GOT3 (cell line): ENCODE measurements around the gene CFAP97D1.
A peak's percentile ranks its signal among the peaks of the same experiment; 100 is the strongest.
"Not testable (repeated sequence)": the region's sequence is repeated elsewhere in the genome, so short reads cannot be mapped to it uniquely, and the experiment has no call there.

Source experiments
- DNase-seq: peaks from one replicate; lab custom pipeline; 2025; ENCODE audit warnings: mixed read lengths; lab: John Stamatoyannopoulos, UW

The CFAP97D1 gene

DNA sequence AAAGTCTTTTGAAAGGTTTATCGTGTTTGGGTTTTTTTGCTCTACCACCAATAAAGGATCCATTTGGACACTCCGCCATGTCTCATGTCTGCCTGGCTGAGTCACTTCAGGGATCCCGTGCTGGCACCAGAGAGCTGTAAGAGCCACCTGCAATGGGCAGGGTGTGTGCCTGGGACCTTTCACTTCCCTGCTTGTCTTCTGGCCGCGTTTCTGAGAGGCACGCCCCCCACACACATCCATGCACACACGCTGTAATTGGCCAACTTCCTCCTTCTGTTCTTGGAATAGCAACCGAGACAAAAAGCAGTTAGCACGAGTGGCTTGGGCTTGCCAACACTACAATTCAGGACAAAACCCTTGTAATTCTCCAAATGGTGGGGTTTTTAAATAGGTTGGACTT, 11.9 kb upstream of the CFAP97D1 start:
- DNase-seq = no peak

DNA sequence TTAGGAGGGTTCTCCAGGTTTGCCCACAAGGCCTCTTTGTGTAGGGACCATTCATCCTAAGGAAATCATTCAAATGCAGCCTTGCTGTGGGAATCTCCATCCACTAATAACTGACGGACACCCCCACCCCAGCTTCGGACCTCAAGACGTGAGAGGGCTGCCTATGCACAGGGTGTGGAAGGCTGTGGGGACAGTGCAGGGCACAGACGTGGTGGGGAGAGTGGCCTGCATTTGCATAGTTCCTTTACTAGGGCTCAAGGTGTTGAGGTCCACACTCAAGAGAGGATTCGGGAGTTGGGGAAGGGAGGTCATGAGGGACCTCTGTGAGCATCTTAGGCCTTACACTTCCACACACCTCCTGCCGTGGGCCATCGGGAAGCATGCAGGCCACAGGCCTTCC, 11.3 kb upstream of the CFAP97D1 start:
- DNase-seq = no peak

GRCh38 chr17:43769426-43769825, 10.8 kb upstream of the CFAP97D1 start:
- no peak for DNase-seq

DNA sequence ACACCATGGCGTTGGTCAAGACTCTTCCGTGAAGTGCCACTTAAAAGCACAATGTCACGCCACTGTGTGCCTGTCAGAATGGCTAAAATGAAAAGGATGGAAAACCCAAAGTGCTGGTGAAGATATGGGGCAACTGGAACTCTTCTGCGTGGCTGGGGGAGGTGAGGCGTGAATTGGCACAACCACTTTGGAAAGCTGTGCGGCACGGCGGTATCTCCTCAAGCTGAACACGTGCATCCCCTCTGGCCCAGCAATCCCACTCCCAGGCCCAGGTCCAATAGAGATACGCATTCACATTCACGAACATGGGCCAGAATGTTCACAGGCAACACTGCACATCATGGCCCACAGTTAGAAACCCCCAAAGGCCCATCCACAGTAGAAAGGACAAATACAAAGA, 10.4 kb upstream of the CFAP97D1 start:
- DNase-seq = no peak

DNA sequence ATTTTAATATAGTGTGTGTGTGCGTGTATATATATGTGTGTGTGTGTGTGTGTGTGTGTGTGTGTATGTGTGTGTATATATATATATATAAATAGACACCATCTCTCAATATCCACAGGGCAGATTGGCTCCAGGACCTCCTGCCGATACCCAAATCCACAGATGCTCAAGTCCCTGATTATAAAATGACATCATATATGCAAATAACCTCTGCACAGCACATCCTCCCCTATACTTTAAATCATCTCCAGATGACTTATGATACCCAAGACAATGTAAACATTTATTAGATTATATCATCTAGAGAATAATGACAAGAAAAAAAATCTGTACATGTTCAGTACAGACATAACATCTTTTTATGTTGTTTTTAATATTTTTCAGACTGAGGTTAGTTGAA, 9.3 kb upstream of the CFAP97D1 start:
- DNase-seq = no peak

- DNase-seq = no peak
Measured at GRCh38 chr17:43771463-43771862, 8.8 kb upstream of the CFAP97D1 start.

- DNase-seq = no peak
Measured at GRCh38 chr17:43772877-43773648, 7.2 kb upstream of the CFAP97D1 start.

DNA sequence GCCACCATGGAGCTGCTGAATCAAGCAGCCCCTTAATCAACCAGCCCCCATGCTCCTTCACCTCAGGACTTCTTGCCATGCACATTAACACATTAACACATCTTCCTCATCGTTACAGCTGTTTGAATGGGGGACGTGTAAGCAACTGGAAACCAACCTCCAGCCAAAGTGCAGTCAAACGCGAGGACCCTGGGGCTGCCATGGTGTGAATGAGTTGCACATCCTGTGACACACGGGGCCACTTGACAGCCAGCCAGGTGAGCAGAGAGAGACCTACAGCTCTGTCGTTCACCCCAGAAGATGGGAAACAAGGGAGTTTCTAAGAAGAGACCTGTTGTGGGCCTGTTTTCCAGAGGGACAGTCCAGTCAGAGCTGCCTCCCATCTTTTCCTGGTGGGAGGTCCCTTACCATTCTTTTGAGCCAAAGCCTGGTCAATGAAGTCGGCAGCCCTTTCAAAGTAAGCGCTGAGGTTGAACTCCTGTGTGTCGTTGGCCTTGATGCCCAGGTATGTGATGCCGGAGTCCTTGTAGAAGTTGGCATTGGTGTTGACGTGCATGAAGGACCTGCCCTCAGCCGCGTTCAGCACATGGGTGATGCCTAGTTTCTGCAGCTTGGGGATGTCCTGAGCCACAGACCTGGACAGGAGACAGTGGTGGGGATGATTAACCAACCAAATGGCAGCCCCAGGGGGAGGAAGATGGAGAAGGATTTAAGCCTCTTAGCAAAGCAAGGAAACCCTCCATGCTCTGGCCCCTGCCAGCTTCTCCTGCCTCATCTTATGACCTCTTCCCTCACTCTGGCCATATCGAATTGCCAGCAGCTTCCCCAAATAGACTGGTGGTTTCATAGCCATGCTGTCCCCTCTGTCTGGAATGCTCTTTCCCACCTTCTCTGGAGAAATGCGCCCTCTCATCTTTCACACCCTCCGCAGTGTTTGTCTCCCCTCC, 5.7 kb upstream of the CFAP97D1 start:
- no peak for DNase-seq

DNA sequence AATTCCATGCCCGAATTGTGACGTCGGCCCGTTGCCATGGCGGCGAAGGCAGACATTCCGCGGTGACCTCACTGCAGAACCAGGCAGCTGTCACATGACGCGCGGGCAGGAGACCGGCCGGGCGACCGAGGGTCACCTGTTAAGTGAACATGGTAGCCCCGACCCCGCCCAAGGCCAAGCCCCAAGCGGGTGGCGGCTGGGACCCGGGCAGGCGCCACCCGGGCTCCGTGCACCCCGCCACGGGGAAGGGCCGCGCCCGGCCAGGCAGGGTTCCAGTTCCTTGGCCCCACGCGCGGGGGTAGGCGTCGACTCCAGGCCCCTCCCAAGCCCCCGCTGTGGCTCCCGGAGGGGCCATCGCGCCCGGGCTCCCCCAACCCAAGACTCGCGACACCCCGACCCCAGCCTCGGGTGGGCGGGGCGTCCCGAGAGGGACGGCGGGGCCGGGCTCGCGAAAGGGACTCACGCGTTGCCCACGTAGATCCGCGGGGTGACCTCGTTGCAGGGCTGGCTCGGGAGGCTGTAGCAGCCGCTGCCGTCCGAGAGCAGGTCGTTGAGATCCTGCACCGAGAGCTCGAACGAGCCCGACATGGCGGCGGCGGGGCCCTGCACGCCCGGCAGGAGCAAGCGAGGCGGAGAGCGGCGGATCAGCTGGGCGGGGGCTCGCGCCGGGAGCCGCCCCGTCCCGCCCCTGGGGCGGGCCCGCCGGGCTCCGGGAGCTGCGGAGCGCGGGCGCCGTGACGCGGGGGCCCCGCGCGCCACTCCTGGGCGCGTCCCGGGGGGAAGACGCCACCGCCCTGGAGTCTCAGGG, 1.7 kb upstream of the CFAP97D1 start, which contains the start of gene DUSP3:
DUSP3 (minus strand) TSS at position 641 of the 808 bp plus-strand sequence; CDS start at position 588, 53 bp downstream.
- DNase-seq = peak; percentile 65

DNA sequence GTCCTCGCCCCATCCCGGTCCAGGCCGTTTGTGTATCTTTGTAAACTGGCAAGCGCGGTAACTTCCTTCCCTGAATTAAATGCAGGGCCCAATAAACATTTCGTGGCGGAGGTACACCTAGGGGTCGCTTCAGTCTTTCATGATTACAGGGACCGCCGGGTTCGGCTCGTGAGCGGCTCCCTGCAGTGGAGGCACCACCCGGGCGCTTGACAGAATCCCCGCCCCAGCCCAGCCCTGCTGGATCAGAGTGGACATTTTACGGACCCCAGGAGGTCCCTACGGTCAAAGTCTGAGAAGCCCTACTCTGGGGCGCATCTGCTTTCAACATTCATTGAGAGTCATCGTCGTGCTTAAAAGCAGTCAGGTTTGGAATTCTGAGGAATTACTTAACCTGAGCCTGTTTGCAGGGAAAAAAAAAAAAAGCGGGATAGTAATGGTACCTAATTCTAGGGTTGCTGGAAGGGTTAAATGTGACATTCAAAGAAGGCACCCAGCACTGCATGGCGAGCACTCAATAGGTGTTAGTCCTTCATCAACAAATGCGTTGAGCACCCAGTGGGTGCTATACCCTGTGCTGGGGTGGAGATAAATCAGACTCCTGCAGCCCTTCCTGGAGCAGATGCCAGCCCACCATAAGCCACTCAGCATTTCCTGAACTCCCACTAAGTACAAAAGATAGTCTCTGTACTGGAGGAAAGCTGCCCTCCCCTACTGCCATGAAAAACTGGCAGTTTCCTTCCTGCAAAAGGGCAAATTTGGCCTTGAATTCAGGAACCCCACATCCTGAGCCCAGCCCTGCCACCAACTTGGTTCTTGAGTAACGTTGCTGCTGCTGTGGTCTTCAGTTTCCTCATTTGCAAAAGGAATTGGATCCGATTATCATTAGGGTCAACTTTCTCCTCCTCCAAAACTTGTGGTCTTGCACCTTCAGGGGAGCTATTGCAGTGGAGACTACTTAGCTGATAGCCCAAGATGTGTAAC, 800 bp upstream of the CFAP97D1 start:
- DNase-seq = no peak

DNA sequence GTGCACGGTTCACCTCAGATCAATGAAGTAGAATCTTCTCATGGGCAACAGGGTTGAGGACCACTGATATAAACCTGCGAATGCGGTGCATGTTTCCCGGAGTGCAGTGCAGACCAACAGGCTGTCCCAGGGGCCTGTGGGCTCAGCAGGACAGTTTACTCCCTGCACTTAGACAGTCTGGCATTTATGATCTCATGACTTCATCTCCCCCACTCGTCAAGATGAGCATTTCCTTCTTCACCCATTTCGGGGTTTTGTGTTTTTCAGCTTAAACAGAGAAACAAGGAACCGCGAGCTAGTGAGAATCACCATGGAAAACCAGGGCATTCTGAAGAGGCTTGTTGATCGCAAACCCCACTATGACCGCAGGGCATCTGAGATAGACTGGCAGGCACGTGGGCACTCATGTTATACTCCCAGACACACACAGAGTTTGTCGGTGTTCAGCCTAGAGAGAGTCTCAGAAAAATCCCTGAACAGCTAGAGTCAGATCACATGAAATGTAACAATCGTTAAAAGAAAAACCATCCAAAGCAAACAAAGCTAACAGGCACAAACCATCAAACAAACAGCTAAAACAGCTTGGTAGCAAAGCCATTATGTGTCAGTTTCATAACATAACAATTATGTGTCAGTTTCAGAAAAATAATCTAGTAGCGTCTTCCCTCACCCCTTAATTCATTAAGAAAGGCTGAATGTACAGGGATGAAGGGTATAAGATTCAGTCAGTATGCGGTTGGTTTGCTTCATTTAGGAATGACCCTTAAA, 2.9 kb downstream of the CFAP97D1 start:
- DNase-seq = no peak

GRCh38 chr17:43784068-43784467, 3.8 kb downstream of the CFAP97D1 start:
- no peak for DNase-seq

DNA sequence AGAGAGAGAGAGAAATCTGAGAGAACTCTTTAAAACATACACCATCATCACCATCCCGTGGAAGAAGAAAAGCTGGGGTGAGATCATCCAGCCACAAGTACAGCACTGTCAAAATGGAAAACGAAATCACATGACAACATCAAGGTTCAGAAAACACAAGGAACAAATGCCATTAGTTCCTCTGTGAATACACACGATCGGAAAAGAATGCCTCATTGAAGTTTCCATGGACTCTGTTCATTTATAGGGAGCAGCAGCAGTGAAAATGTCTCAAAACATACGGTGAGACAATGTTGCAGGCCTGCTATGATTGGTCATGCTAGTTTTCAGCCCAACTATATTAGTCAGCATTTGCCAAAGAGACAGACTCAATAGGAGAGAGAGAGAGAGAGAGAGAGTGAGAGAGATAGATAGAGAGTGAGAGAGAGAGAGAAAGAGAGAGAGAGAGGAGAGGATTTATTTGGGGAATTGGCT, 4.4 kb downstream of the CFAP97D1 start:
- no peak for DNase-seq

GRCh38 chr17:43787728-43788127, 7.5 kb downstream of the CFAP97D1 start:
- DNase-seq = no peak

DNA sequence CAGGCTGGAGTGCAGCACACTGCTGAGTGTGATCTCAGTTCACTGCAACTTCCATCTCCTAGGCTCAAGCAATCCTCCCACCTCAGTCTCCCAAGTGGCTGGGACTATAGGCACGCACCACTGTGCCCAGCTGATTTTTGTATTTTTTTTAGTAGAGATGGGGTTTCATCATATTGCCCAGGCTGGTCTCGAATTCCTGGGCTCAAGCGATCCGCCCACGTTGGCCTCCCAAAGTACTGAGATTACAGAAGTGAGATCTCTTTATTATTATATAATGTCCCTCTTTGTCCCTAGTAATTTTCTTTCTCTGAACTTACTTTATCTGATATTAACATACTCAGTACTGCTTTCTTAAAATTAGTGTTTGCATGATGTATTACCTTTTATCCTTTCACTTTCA, 8.3 kb downstream of the CFAP97D1 start:
- no peak for DNase-seq

GRCh38 chr17:43789482-43789881, 9.2 kb downstream of the CFAP97D1 start:
- no peak for DNase-seq

DNA sequence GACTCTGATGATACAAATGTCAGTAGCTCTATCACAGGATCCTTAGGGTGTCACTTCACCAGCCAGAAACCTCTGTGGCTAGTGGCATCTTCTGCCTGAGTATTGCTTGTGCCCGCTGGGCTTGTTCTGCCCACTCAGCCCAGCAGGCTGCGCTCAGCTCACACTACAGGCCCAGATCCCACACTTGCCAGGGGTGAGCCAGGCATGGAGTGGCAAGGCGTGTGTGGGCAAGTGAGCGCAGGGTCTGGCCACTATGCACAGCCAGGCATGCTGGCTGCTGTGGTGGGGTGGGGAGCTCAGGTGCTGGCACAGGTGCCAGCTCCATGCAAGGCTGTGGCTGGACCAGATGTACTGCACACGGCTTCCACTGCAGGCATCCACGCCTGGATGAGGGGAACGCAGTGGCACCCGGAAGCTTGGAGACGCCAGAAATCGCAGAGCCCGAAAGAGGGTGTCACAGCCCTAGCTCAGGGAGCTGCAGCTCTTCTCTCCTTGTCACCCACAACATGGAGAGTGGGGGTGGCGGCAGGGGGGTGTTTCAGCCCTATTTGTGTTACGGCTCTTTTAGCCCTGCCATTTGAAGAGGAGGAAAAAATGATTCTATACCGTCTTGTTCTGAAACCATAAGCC, 10.2 kb downstream of the CFAP97D1 start:
- DNase-seq = no peak

- DNase-seq = no peak
Measured at GRCh38 chr17:43791589-43791988, 11.4 kb downstream of the CFAP97D1 start.

DNA sequence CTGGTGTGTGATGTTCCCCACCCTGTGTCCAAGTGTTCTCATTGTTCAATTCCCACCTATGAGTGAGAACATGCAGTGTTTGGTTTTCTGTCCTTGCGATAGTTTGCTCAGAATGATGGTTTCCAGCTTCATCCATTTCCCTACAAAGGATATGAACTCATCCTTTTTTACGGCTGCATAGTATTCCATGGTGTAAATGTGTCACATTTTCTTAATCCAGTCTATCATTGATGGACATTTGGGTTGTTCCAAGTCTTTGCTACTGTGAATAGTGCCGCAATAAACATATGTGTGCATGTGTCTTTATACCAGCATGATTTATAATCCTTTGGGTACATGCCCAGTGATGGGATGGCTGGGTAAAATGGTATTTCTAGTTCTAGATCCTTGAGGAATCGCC, 12.4 kb downstream of the CFAP97D1 start:
- DNase-seq = not testable (repeated sequence)
